GM12873 (cell line): Measurements from ENCODE around the gene CNTN2.

Source experiments
- TF ChIP-seq, protein P1 (sequence below): IDR thresholded peaks from 2 replicates; pipeline ENCODE4 v1.5.1; 2012; ENCODE audit warnings: low read depth, mild to moderate bottlenecking, moderate library complexity, low read length, control low read depth; ENCODE audit not compliant: insufficient read depth; ENCODE audit errors: missing control alignments

The CNTN2 gene

DNA sequence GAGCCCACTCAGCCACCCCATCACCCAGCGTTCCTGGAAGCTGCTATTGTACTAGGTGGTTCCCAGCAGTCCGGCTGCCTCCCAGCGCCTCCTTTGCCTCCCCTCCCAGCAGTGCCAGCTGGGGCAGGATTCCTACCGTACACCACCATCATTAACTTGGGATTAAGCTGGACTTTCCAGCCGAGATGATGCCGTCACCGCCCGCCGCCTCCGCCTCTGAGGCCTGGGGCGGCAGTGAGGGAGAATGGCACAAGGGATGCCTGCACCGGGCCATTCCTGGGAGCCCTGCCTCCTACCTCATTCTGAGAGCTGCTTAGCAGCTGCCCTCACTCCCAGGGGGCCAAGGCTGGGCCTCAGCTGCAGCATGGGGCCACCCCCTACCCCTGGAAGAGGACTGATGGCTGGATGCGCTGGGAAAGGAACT, 13.2 kb downstream of the CNTN2 start:
- TF ChIP-seq, protein P1, sequence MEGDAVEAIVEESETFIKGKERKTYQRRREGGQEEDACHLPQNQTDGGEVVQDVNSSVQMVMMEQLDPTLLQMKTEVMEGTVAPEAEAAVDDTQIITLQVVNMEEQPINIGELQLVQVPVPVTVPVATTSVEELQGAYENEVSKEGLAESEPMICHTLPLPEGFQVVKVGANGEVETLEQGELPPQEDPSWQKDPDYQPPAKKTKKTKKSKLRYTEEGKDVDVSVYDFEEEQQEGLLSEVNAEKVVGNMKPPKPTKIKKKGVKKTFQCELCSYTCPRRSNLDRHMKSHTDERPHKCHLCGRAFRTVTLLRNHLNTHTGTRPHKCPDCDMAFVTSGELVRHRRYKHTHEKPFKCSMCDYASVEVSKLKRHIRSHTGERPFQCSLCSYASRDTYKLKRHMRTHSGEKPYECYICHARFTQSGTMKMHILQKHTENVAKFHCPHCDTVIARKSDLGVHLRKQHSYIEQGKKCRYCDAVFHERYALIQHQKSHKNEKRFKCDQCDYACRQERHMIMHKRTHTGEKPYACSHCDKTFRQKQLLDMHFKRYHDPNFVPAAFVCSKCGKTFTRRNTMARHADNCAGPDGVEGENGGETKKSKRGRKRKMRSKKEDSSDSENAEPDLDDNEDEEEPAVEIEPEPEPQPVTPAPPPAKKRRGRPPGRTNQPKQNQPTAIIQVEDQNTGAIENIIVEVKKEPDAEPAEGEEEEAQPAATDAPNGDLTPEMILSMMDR, result no peak

- TF ChIP-seq, protein P1, result no peak
Observed at GRCh38 chr1:205056956-205057568, 14.1 kb downstream of the CNTN2 start.

- TF ChIP-seq, protein P1, result no peak
Observed at GRCh38 chr1:205057808-205058575, 15.0 kb downstream of the CNTN2 start.

GRCh38 chr1:205058853-205059252, 15.8 kb downstream of the CNTN2 start:
- TF ChIP-seq, protein P1, result no peak

- TF ChIP-seq, protein P1, result no peak
Observed at GRCh38 chr1:205059660-205060059, 16.6 kb downstream of the CNTN2 start.

DNA sequence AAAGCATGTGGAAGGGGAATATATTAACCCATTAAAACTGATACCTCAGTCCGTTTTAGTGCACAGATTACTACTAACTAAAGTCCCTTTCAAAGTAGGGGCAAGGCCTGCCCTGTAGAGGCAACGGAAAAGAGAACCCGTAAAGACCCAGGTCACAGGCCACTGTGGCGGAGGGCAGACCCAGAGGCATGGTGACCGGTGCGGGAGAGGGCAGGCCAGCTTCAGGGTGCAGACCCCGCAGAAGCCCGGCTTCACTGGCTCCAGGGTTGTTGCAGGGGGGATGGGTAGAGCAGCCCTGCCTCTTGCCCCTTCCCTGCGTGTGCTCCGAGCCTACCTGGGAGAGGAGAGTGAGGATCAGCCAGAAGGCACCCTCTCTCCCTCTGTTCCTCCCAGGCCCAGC, 17.7 kb downstream of the CNTN2 start:
- TF ChIP-seq, protein P1, result no peak

GRCh38 chr1:205061227-205061626, 18.2 kb downstream of the CNTN2 start:
- TF ChIP-seq, protein P1, result no peak
